Prostate gland (tissue), 2 donors: ENCODE data around the gene TMEM86B. TPM values are rescaled to one million over a fixed set of nuclear protein-coding genes. Genes with fewer than 3 reads are reported as not detected.
"Not testable (repeated sequence)": the region's sequence is repeated elsewhere in the genome, so short reads cannot be mapped to it uniquely, and the experiment has no call there.

Experiments
- DNase-seq: peaks from one replicate; pipeline ENCODE4 v3.0.0-alpha.2; 2019; ENCODE audit warnings: low spot score
- H3K27ac ChIP-seq, 2 donors: fragments of 200-600 bp; sonication (generic); 2 replicates each; pipeline ENCODE4 v1.5.1; 2017 to 2019
- H3K27me3 ChIP-seq: fragments of 200-600 bp; sonication (generic); replicated peaks from 2 replicates; pipeline ENCODE4 v1.5.1; 2019; ENCODE audit not compliant: insufficient read depth
- H3K36me3 ChIP-seq, 2 donors: fragments of 200-600 bp; sonication (generic); 1 replicate in 1 of 2; 2 replicates in 1 of 2; pipeline versions ENCODE4 v1.5.1 to v1.8.1; 2017 to 2019
- H3K4me1 ChIP-seq: fragments of 200-600 bp; sonication (generic); replicated peaks from 2 replicates; pipeline ENCODE4 v1.5.1; 2019
- H3K4me3 ChIP-seq, 2 donors: fragments of 200-600 bp; sonication (generic); 2 replicates each; pipeline ENCODE4 v1.5.1; 2017 to 2019
- H3K9me3 ChIP-seq: fragments of 200-600 bp; sonication (generic); 2 replicates; pipeline ENCODE4 v1.5.1; 2017
- CTCF ChIP-seq, 4 experiments: fragments of 200-600 bp in 2 of 4; fragments of 450-650 bp in 2 of 4; sonication (generic) in 2 of 4; IDR thresholded peaks; 1 replicate in 3 of 4; 2 replicates in 1 of 4; pipeline ENCODE4 v1.5.1; 2016 to 2019; ENCODE audit warnings: antibody characterized with exemption in 4 of 4, mild to moderate bottlenecking in 2 of 4, moderate library complexity in 2 of 4
- POLR2A ChIP-seq: fragments of 450-650 bp; IDR thresholded peaks from one replicate; pipeline ENCODE4 v1.6.1; 2016; ENCODE audit warnings: antibody characterized with exemption, mild to moderate bottlenecking
- POLR2AphosphoS5 ChIP-seq: sonication (generic); formaldehyde crosslinking; IDR thresholded peaks from one replicate; pipeline ENCODE4 v1.6.1; 2017; ENCODE audit warnings: antibody characterized with exemption
- WGBS: methylation state at CpG from one replicate; pipeline ENCODE4 v1.1.5; 2018; 5-methylcytosine and 5-hydroxymethylcytosine counted together
- intact Hi-C: fragments of 100-400 bp; cut with DNase I; formaldehyde crosslinking; loops from one replicate; pipeline ENCODE4 v1.14.2; 2022
- total RNA-seq, 2 donors: library from RNA; depleted of rRNA; stranded (reverse); fragments of >200 nt; gene quantifications; one replicate each; pipeline ENCODE4 v1.1.0, GENCODE V29; 2016

Gene TMEM86B
- total RNA-seq, 2 donors from 2014 or later, result 1.5 to 10.8 TPM

GRCh38 chr19:55206664-55207500 is 21.7 kb downstream of the TMEM86B start:
- H3K36me3 ChIP-seq, result no peaks in the 10 kb centered on the region
- TF ChIP-seq CTCF (IDR thresholded peaks at IDR 0.05) (no peak), POLR2AphosphoS5 (no peak), POLR2A (peak; percentile 66)
- H3K27ac ChIP-seq, result no peak overlapping the region
- no peak overlapping the region for H3K4me3 ChIP-seq
- H3K9me3 ChIP-seq, result no peaks in the 10 kb centered on the region
- intact Hi-C loops, result no loop called here
- H3K4me1 ChIP-seq, result no peaks in the 10 kb centered on the region
- 33% methylated on average over 28 of the region's 29 CpGs for WGBS
- H3K27me3 ChIP-seq, result no peaks in the 10 kb centered on the region
- DNase-seq, result no peak

GRCh38 chr19:55202199-55202598 is 26.4 kb downstream of the TMEM86B start:
- H3K4me1 ChIP-seq, H3K9me3 ChIP-seq, intact Hi-C loops, H3K27me3 ChIP-seq, H3K27ac ChIP-seq, H3K4me3 ChIP-seq, H3K36me3 ChIP-seq, DNase-seq: not testable (repeated sequence)
- WGBS, result 68% methylated on average over 10 of the region's 10 CpGs

- H3K27ac ChIP-seq, result no peak overlapping the region
- H3K36me3 ChIP-seq, result no peaks in the 10 kb centered on the region
- intact Hi-C loops, result no loop called here
- DNase-seq, result no peak
- H3K9me3 ChIP-seq, result no peaks in the 10 kb centered on the region
- H3K4me3 ChIP-seq, result no peak overlapping the region
- 68% methylated on average over 5 of the region's 5 CpGs for WGBS
- H3K4me1 ChIP-seq, result no peaks in the 10 kb centered on the region
- no peaks in the 10 kb centered on the region for H3K27me3 ChIP-seq
- TF ChIP-seq POLR2AphosphoS5 (no peak), POLR2A (no peak), CTCF (IDR thresholded peaks at IDR 0.05) (no peak)
Measured at GRCh38 chr19:55199620-55200204, 28.9 kb downstream of the TMEM86B start.

GRCh38 chr19:55198651-55199050 is 29.9 kb downstream of the TMEM86B start:
- Histone ChIP-seq H3K27me3 (no peaks in the 10 kb centered on the region), H3K9me3 (no peaks in the 10 kb centered on the region), H3K27ac (no peak overlapping the region), H3K36me3 (no peaks in the 10 kb centered on the region), H3K4me1 (no peaks in the 10 kb centered on the region), H3K4me3 (no peak overlapping the region)
- WGBS, result 43% methylated on average over 5 of the region's 5 CpGs
- no peak for TF ChIP-seq CTCF (IDR thresholded peaks at IDR 0.05)
- no peak for TF ChIP-seq POLR2AphosphoS5
- no peak for TF ChIP-seq POLR2A
- no peak for DNase-seq
- intact Hi-C loops, result no loop called here

GRCh38 chr19:55197528-55197927 is 31.0 kb downstream of the TMEM86B start:
- no peaks in the 10 kb centered on the region for H3K4me1 ChIP-seq
- WGBS, result 54% methylated on average over 4 of the region's 4 CpGs
- DNase-seq, result no peak
- TF ChIP-seq POLR2AphosphoS5, result no peak
- TF ChIP-seq POLR2A, result no peak
- no peak for TF ChIP-seq CTCF (IDR thresholded peaks at IDR 0.05)
- intact Hi-C loops, result no loop called here
- no peaks in the 10 kb centered on the region for H3K9me3 ChIP-seq
- no peak overlapping the region for H3K4me3 ChIP-seq
- no peaks in the 10 kb centered on the region for H3K27me3 ChIP-seq
- H3K36me3 ChIP-seq, result no peaks in the 10 kb centered on the region
- no peak overlapping the region for H3K27ac ChIP-seq
